RPMI7951 (cell line): ENCODE measurements around the gene ZDHHC14. TPM values are rescaled to one million over a fixed set of nuclear protein-coding genes. Genes with fewer than 3 reads are reported as not detected.
"Not testable (repeated sequence)": the region's sequence is repeated elsewhere in the genome, so short reads cannot be mapped to it uniquely, and the experiment has no call there.

Source experiments
- DNase-seq: peaks from one replicate; pipeline ENCODE4 v3.0.0-alpha.2; 2012; ENCODE audit warnings: low read depth
- total RNA-seq: library from RNA; depleted of rRNA; stranded (reverse); fragments of >200 nt; shearing (Covaris generic); gene quantifications from 2 replicates; pipeline ENCODE4 v1.2.3, GENCODE V29; 2014

ZDHHC14 gene
- total RNA-seq, 1 experiment from 2014 or later, result 1.8 TPM

DNA sequence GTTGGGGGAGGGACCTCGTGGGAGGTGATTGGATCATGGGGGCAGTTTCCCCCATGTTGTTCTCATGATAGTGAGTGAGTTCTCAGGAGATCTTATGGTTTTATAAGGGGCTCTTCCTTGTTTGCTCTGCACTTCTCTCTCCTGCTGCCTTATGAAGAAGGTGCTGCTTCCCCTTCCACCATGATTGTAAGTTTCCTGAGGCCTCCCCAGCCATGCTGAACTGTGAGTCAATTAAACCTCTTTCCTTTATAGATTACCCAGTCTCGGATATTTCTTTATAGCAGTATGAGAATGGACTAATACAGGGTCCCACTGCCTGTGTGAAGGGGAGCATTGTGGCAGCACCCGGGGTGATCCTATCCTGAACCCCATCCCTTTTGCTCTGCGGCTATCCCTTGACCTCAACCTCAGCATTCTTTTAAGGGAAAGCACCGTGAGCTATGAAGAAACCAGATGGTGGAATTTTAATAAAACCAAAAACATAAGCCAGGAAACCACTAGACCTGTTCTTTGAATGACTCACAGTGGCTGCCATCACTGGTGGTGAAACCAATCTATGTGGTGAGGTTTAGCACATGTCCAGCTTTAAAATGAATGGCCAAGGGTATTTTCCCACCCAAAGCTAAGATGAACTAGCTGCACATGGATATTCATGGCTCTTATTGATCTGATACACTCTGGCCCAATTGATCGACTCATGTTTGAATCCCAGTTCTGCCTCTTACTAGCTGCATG lies 62.2 kb downstream of the ZDHHC14 start:
- DNase-seq, result peak; percentile 92

DNA sequence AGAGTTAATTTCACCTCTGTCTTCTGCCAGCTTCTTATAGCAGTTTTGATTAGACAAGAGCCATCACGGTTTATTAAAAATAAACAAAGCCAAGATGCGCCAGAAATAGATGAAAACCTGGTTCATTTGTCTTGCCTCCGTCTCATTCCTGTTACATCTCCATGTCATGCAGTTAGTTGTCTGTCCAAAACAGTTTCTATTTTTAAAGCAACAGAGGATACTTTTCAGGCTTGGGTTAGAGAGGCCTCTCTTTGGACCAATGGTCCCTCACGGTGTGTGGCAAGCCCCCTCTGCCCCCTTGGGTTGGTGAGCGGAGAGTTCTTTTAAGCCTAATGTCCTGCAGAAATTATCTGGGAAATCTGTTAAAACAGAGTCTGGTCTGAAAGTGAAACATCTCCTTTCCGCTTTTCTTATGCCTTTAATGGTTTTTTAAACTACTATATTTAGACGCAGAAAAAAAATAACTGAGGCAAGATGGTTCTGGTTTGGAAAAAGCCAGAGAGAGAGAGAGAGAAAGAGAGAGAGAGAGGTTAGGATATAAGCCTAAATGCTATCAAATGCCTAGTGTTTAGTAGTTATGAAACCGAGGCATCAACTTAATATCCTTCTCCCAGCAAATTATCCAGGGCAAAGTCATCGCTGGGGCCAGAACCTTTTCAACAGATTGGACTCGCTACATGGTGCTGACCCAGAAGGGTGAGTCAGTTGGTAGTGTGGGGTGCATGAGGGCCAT lies 64.5 kb downstream of the ZDHHC14 start:
- no peak for DNase-seq

DNA sequence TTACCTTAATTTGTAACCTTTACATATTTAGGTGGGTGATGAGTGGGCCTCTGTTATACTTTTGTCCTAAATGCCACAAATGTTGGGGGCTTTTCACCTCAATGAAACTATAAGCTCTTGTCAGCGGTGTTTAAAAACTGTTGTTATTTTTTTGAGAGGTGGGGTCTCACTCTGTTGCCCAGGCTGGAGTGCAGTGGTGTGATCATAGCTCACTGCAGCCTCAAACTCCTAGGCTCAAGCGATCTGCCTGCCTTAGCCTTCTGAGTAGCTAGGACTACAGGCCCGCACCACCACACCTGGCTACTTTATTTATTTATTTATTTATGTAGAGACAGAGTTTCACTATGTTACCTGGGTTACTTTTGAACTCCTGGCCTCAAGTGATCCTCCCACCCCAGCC lies 66.7 kb downstream of the ZDHHC14 start:
- no peak for DNase-seq

DNA sequence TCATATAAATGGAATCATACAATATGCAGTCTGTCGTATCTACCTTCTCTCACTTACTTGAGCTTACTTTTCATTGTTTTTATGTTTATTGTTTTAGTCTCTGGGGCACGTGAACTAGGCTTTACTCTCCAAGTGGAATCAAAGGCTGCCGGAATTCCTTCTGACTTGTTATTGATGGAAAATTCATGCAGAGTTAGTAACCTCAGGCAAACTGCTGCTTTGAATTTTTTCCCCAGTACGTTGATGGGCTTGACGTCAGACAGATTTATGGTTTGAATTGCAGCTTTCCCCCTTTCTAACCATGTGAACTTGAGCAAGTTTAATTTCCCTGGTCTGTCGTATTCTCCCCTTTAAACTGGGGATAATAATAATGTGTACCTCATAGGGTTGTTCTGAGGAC lies 68.6 kb downstream of the ZDHHC14 start:
- DNase-seq, result no peak

DNA sequence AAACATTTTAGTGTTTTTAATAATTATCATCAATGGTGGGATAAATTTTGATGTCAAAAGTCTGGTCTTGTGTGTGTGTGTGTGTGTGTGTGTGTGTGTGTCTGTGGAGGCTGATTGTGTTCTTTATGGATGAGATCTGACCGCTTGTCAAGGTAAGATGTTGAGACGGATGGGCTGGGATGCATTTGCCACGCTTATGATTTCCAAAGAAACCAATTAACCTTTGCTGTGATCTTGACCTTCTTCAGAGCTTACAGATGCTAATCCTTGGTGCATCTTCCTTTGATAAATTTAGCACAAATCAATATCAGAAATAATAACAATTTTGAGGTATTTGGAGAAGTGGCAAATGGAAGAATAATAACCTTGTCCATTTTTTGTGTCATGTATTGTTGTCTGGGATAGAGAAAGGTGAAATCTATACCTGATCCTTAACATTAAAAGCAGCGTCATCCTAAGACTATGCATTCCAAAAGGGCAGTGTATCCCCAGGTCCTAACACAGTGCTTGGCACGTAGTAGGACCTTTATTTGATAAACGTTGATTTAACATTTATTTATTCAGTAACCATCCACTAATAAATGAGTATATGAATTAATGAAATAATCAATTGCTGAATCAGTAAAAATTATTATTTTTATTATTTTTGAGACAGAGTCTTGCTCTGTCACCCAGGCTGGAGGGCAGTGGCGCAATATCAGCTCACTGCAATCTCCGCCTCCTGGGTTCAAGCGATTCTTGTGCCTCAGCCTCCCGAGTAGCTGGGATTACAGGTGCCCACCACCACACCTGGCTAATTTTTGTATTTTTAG lies 70.1 kb downstream of the ZDHHC14 start:
- no peak for DNase-seq

DNA sequence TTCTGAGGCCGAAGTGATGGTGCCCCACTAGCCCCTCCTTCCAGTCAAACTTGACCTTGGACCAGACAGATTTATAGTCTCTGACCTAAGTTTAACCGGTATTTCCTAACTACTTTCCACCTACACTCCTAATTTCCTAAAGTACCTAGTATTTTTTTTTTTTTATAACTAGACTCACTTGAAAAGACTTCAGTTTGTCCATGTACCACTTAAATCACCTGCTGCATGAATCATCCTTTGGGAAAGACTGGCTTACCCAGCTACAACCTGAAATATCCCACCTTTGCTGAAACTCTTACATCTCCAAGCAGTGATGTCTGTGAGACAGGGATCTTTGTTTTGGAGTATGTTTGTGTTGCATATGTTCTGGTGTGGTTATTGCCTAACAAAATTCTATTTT lies 71.1 kb downstream of the ZDHHC14 start:
- no peak for DNase-seq

DNA sequence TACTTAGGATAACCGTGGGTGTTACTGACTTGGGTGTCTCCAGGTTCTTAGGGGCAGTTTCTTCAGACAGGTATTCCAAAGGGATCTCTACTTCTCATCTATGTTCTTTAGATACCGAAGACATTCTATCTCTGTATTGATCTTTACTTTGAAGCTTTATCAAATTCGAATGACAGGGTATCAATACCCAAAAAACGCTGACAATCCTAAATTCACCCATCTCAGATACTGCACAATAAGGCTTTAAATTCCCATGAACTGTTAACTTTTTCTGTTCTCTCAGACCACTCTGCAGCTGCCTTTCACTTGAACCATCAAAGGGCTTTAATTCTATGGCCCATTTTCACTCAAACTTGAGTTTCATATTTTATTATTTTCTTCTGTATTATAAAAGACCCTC lies 72.1 kb downstream of the ZDHHC14 start:
- DNase-seq, result no peak

DNA sequence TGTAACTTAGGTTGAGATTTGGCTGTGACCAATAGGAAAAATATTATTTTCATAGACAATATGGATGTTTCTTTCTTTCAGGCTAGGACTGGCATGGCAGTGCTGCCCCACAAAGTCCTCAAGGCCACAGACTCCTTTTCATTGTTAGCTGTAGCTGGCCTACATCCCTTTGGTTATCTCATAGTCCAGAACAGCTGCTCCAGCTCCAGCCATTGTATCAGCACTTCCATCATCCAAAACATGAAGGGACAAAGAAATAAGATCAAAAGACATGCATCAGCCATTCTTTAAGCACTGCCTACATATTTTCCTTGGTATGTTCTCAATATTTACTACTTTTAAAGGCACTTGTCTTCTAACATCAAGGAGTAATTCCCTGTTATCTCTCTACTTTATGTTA lies 73.0 kb downstream of the ZDHHC14 start:
- no peak for DNase-seq

DNA sequence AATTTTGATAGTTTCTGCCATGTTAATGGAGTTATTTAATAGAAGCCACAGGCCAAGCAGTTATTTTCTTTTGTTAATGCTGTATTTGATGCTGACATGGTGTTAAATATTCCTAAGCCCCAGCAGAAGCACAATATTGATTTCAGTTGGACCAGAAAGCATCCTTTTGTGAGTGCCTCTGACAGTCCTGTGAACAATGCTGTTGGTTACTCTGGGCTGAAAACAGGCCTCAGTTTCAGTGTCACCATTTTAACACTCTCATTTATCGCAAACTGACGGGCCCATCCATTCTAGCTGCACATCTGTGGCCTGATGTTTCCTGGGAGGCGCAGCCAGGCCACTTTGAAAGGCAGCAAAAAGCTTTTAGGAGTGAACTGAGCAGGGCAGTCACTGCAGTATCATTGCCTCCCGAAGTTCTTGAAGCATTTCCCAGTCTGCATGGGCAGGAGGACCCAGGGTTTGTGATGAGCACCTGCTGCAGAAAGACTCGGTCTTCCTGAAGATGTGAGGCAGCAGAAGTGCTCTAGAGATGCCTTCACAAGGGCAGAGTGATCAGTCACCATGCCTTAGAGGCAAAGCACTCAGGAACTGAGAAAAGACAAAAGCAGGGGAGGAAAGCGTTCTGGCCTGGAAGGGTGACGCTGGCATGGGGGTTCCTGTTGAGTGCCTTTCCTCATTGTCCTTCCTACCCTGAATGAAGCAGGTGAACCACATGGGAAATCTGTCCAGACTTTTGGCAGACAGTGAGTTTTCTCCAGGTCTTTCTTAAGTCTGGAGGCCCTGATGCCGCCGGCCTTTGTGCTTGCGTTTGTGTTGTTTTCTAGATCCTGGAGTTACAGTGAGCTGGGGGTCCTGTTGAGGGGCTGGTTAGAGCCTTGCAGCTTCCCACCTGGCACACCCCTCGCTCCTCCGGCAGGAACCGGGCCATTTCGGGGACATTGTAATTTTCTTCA lies 74.0 kb downstream of the ZDHHC14 start:
- DNase-seq, result no peak

DNA sequence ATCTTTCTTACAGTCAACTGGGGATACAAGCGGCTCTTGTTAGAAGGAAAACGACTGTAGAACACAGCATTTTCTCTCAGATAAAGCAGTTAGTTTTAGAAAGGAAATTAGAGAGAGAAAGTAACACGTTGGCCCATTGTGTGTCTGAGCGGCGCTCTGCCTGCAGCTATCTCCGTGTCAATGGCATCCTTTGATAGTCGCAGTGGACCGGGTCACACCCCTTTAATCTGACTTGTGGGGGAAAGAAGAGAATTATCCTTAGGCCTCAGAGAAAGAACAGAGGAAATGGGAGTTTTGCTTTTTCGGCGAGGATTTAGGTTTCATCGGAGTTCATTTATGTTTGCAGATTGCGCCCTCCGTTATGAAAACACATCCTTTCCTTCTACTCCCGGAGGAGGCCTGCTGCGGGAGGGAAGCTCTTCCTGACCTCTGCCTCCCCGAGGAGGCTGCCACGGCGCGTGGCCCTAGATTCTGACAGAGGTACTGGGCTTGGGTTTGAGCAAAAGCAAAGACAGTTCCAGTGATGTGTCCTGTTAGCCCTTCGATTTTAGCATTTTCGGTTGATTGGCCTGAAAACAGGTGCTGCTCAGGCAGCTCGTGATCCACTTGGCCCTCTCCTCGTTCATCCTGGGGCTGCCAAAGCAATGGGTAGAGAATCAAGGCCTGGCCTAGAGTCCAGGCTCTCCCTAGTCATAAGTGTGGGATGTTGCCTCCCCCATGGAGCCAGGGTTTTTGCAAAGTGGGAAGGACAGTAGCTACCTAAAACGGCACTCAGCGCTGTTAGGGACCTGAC lies 74.9 kb downstream of the ZDHHC14 start:
- DNase-seq, result peak; percentile 30

DNA sequence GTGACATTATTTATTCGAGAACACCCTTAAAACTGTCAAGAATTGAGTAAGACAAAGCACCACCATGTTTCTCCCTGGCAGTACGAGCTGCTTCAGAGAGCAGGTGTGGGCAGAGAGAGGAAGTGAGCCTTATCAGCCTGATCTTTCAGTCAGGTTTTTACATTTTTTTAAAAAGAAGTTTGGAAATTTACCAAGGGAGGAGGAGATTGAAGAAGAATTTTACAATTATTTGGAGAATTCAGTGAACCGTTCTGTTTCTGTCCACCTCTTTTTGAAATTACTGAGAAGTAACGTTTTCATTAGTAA lies 75.5 kb downstream of the ZDHHC14 start:
- no peak for DNase-seq

DNA sequence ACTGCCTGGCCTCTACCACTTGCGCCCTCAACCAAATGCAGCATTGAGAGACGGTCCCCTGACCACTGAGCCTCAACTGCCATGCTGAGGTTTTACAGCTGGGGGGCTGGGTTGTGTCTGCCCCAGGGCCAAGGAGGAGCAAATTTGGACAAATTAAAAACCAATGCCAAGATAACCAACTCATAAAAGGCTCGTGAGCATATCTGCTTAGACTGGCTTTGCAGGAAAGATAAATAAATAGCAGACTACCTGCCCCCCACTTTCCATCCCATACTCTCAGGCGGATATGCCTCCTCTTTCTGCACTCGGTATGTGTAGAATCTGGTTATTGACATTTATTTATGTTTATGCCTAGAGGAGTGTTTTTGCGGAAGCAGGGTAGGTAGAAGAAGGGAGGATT lies 76.8 kb downstream of the ZDHHC14 start:
- no peak for DNase-seq

DNA sequence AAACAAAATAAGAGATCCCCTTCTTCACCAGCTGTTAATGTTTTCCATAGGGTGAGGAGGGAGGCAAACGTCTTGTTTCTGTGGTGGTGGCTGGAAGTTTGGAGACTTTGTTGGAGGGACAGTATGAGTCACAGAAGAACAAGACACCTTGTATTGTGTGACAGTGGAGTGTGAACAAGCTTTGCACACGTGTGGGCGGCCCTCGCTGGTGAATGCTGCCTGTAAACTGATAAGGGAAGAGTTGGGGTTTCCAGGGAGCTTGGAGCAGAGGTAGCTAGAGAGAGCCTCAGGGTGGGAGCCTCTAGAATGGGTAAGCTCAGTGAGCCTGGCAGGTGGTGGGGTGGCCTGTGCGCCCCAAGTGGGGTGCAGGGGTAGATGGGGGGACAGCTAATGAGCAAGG lies 78.3 kb downstream of the ZDHHC14 start:
- no peak for DNase-seq

DNA sequence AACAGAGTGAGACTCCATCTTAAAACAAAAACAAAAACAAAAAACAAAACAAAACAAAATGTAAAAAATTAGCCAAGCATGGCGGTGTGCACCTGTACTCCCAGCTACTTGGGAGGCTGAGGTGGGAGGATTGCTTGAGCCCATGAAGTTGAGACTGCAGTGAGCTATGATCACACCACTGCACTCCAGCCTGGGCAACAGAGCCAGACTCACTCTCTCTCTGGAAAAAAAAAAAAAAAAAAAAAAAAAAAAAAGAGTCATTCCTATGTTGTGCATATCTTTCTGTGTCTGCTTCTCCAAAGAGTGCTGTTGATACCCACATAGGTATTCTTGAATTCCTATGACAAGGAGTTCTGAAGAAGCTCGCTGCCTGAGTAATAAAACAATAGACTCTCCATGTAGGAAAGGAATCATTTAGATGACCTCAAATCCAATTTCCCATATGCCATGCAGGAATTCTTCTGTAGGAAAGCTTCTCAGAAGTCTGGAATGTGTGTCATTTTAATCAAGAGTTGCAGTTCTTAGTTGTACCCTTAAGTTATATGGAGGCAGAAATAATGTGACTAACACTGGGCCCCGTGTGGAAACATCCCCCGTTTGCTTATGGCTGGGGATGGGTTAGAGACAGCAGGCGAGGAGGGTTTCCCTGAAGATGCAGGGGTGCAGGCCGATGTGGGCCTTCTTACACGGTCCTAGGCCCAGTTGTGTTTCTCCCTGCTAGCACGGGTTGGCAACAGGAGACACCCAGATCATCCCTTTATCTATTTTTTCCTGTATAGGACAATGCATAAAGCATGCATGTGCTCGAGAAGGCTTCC lies 79.4 kb downstream of the ZDHHC14 start:
- no peak for DNase-seq

DNA sequence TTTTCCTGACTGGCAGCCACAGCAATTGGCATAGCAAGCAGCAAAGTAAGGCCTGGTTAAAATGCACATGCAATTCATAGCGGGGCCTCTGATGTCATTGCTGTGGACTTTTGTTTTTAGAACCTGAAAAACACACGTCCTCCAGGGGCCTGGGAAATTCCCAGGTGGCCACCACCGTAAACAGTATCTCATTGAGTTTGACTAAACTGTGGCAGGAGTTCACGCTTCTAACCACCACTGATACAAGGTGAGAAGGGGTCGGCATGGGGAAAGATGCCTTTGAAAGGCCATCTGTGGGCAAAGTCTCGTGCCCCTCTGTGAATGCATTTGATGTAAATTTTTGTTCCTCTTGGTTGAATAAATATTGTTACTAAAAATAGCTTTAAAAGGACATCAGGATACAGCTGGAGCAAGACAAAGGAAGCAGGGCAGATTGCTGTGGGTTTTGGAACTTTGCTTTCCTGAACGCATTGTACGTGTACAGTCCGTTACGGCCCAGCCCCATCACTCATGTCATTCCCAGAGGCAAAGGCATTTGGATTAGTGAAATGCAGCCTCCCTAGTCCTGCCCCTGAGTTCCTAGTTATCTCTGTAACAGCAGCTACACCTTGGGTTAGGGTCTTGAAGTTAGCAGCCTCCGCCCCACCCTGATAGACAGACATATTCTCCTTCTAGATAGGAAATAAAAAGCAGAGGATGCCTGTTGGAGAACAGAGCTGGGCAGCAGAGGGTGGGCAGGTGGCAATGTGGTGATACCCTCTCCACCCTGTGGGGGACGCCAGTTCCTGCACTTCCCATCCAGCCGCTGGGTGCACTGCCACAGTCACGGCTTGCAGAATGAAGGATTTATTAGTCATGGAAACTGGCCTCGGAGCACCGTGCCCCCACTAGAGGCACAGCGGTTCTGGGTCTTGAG lies 80.3 kb downstream of the ZDHHC14 start:
- no peak for DNase-seq

DNA sequence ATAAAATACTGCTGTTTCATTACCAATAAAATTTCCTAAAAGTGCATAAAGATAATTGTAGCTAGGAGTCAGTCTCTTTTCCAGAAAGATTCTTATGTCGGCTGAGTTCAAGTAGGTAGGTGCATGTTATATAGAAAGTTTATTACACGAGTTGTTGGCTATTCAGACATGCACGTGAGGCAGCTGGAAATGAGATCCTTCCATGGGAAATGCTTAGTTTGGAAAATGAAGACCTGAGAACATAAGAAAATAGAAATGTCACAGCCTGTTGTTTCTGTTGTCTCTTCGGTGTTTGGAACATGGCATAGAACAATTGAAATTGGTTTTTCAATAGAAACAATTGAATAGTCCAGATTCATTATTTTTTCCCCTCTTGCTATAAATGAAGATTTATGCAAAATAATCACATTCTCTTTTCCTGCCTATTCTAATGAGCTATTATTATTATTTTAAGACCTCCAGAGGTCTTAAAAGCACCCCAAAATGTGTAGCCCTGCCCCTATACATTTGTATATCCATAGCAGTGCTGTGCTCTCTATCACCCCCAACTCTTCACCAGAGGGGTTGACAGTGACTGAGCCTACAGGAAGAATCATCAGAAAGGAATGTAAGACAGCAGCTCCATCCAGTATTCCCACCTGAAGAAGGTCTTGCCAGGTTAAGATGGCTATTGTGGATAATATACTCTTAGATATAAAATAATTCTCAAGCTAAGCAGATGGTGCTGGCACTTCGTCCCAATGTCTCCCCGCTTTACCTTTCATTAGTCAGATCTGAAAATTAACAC lies 82.2 kb downstream of the ZDHHC14 start:
- no peak for DNase-seq

DNA sequence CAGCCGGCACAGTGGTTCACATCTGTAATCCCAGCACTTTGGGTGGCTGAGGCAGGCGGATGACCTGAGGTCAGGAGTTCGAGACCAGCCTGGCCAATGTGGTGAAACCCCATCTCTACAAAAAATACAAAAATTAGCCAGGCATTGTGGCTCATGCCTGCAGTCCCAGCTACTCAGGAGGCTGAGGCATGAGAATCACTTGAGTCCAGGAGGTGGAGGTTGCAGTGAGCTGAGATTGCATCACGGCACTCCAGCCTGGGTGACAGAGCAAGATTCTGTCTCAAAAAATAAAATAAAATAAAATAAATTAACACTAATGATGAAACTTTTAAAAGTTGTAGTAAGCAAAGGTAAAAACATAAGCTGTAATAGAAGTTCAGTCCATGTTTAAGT lies 82.7 kb downstream of the ZDHHC14 start:
- not testable (repeated sequence) for DNase-seq
